Bronchial smooth muscle cell (primary cell): Measurements from ENCODE around the gene ZNF730. TPM values are rescaled to one million over a fixed set of nuclear protein-coding genes. Genes with fewer than 3 reads are reported as not detected.

Source experiments
- total RNA-seq: library from RNA; depleted of rRNA; stranded (reverse); fragments of >200 nt; gene quantifications from 2 replicates; pipeline ENCODE4 v1.2.1, GENCODE V29; 2014

ZNF730 gene
- 0.52 and 0.63 TPM in 2 replicates for total RNA-seq

DNA sequence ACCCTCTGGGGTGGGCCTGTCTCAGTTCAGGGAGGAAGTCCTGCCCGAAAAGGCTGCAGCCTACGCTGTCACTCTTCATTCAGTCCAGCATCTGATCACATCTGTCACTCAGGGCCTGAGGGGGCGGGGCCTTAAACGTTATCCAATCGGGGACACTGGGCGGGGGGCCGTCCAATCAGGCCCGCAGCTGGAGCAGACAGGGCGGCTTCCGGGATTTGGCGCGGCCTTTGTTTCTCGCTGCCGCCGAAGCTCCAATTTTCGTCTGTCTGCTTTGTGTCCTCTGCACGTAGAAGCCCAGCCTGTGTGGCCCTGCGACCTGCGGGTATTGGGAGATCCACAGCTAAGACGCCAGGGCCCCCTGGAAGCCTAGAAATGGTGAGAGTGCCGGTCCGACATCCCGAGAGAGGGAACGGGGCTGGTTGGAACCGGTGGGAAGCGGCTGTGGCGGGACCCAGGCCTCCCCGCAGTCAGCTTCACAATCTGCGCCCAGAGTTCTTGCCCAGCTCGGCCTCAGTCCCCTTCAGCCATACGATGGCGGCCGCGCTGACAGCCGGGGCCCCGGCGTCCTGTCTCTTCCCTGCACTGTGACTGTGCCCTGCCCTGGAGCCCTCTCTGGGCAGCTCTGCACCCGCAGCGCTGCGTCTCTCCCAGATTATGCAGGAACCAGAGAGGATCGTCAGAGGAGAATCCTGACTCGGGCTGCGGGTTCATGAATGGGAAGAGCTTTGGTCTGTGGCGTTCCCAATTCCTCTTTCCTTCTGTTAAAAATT, at the start of gene ZNF730:
Gene ZNF730, plus strand, starts transcription at position 224 of the 770 bp plus-strand sequence. Its CDS starts 149 bp downstream, at position 373.

Other genes with a start within 250 kb of the ZNF730 start
- 0.16 TPM in 1 of 2 replicates, not detected in the other for gene ZNF728, start 113.8 kb upstream of the ZNF730 start, total RNA-seq
- 1.4 and 2.2 TPM in 2 replicates for gene ZNF724, start 133.4 kb downstream of the ZNF730 start, total RNA-seq